GM23338 (cell line): Measurements from ENCODE around the gene NWD2. TPM values are rescaled to one million over a fixed set of nuclear protein-coding genes. Genes with fewer than 3 reads are reported as not detected.

ENCODE experiments used
- ATAC-seq: fragments of 200-7000 bp; cut with Tn5 transposase; 3 replicates; pipeline ENCODE4 v1.9.1; 2020
- DNase-seq: peaks from one replicate; pipeline ENCODE4 v3.0.0-alpha.2; 2015; ENCODE audit warnings: low spot score
- H2AFZ ChIP-seq: fragments of 200-600 bp; sonication (generic); 2 replicates; pipeline ENCODE4 v1.8.0; 2016; ENCODE audit warnings: antibody characterized with exemption, mild to moderate bottlenecking, moderate library complexity
- H3F3A ChIP-seq: fragments of 200-600 bp; sonication (generic); replicated peaks from 2 replicates; pipeline ENCODE4 v1.8.0; 2017; ENCODE audit warnings: antibody characterized with exemption, mixed run types, low read depth
- H3K27ac ChIP-seq: fragments of 200-600 bp; sonication (generic); 2 replicates; pipeline ENCODE4 v1.6.1; 2016; ENCODE audit warnings: low read depth
- H3K27me3 ChIP-seq: fragments of 200-600 bp; sonication (generic); 2 replicates; pipeline ENCODE4 v1.8.0; 2016; ENCODE audit warnings: mild to moderate bottlenecking, mixed run types, moderate library complexity; ENCODE audit not compliant: insufficient read depth
- H3K36me3 ChIP-seq: fragments of 200-600 bp; sonication (generic); 2 replicates; pipeline ENCODE4 v1.8.0; 2016; ENCODE audit warnings: mild to moderate bottlenecking; ENCODE audit not compliant: insufficient read depth
- H3K4me1 ChIP-seq: fragments of 200-600 bp; sonication (generic); 2 replicates; pipeline ENCODE4 v1.8.0; 2016; ENCODE audit warnings: mild to moderate bottlenecking, moderate library complexity; ENCODE audit not compliant: insufficient read depth
- H3K4me2 ChIP-seq: fragments of 200-600 bp; sonication (generic); 2 replicates; pipeline ENCODE4 v1.7.1; 2017; ENCODE audit warnings: mixed run types
- H3K4me3 ChIP-seq: fragments of 200-600 bp; sonication (generic); 2 replicates; pipeline ENCODE4 v1.6.1; 2016; ENCODE audit warnings: mixed run types
- H3K79me2 ChIP-seq: fragments of 200-600 bp; sonication (generic); replicated peaks from 2 replicates; pipeline ENCODE4 v1.8.0; 2017; ENCODE audit warnings: mild to moderate bottlenecking; ENCODE audit not compliant: insufficient read depth
- H3K9me2 ChIP-seq: fragments of 200-600 bp; sonication (generic); 2 replicates; pipeline ENCODE4 v1.8.0; 2017; ENCODE audit not compliant: insufficient read depth
- H4K20me1 ChIP-seq: fragments of 200-600 bp; sonication (generic); replicated peaks from 2 replicates; pipeline ENCODE4 v1.8.0; 2017; ENCODE audit warnings: mild to moderate bottlenecking; ENCODE audit not compliant: insufficient read depth
- H3K27ac Mint-ChIP-seq: 2 replicates; pipeline ENCODE4 v1.8.0; 2020; ENCODE audit warnings: inconsistent platforms, mild to moderate bottlenecking, moderate library complexity, mixed read lengths
- H3K27me3 Mint-ChIP-seq: 3 replicates; pipeline ENCODE4 v1.8.0; 2022; ENCODE audit warnings: low read depth, mild to moderate bottlenecking, moderate library complexity, mixed read lengths, inconsistent platforms; ENCODE audit not compliant: insufficient read depth, poor library complexity
- H3K36me3 Mint-ChIP-seq: 3 replicates; pipeline ENCODE4 v1.8.0; 2021; ENCODE audit warnings: low read depth, mild to moderate bottlenecking, inconsistent platforms, moderate library complexity, mixed read lengths
- H3K4me1 Mint-ChIP-seq: 3 replicates; pipeline ENCODE4 v1.8.0; 2020; ENCODE audit warnings: mild to moderate bottlenecking, inconsistent platforms, mixed read lengths
- H3K4me3 Mint-ChIP-seq: 3 replicates; pipeline ENCODE4 v1.8.0; 2021; ENCODE audit warnings: moderate library complexity, mild to moderate bottlenecking, inconsistent platforms, mixed read lengths
- H3K9me3 Mint-ChIP-seq: 3 replicates; pipeline ENCODE4 v1.8.0; 2020; ENCODE audit warnings: moderate library complexity, mild to moderate bottlenecking, inconsistent platforms, mixed read lengths
- CREB1 ChIP-seq: fragments of 250-450 bp; sonication (Bioruptor Pico); IDR thresholded peaks from 2 replicates; pipeline ENCODE4 v1.5.0; 2020; ENCODE audit warnings: low read depth, mild to moderate bottlenecking, moderate library complexity
- EZH2 ChIP-seq: fragments of 200-600 bp; sonication (generic); IDR thresholded peaks from one replicate; pipeline ENCODE4 v1.8.0; 2017; ENCODE audit warnings: antibody characterized with exemption, mild to moderate bottlenecking, low read depth; ENCODE audit not compliant: unreplicated experiment
- EZH2phosphoT487 ChIP-seq: fragments of 200-600 bp; sonication (generic); IDR thresholded peaks from one replicate; pipeline ENCODE4 v1.8.1; 2018; ENCODE audit warnings: antibody characterized with exemption; ENCODE audit not compliant: unreplicated experiment
- JUNB ChIP-seq: IDR thresholded peaks from one replicate; pipeline ENCODE4 v1.6.1; 2016; ENCODE audit warnings: antibody characterized with exemption; ENCODE audit not compliant: unreplicated experiment
- NANOG ChIP-seq: IDR thresholded peaks from 2 replicates; pipeline ENCODE4 v1.6.1; 2016; ENCODE audit warnings: antibody characterized with exemption, borderline replicate concordance
- POLR2AphosphoS5 ChIP-seq: IDR thresholded peaks from 2 replicates; pipeline ENCODE4 v1.6.1; 2016; ENCODE audit warnings: antibody characterized with exemption, low read depth
- STAT1 ChIP-seq: IDR thresholded peaks from one replicate; pipeline ENCODE4 v1.6.1; 2016; ENCODE audit warnings: antibody characterized with exemption; ENCODE audit not compliant: unreplicated experiment
- ZNF331 ChIP-seq: fragments of 250-450 bp; sonication (Bioruptor Pico); IDR thresholded peaks from 2 replicates; pipeline ENCODE4 v1.5.0; 2020; ENCODE audit warnings: low read depth, mild to moderate bottlenecking, moderate library complexity
- long read RNA-seq: library from polyadenylated mRNA; unstranded; transcript quantifications from one replicate; pipeline ENCODE4 v2.0.0, GENCODE V29; 2020; ENCODE audit not compliant: unreplicated experiment
- polyA plus RNA-seq: library from polyadenylated mRNA; unstranded; fragments of >200 nt; fragmentation: Nextera tagmentation; extraction: Ambion mirVana; gene quantifications from 2 replicates; pipeline ENCODE4 v1.2.1, GENCODE V29; 2016
- total RNA-seq: library from RNA; depleted of rRNA; stranded (reverse); fragments of >200 nt; shearing (Covaris generic); gene quantifications from 2 replicates; pipeline ENCODE4 v1.2.3, GENCODE V29; 2014; rRNA removed
- TF ChIP-seq, protein P1 (sequence below), 2 experiments: fragments of 200-600 bp in 1 of 2; sonication (generic) in 1 of 2; conservative IDR thresholded peaks; 2 replicates each; pipeline versions ENCODE4 v1.5.1 to v1.6.1; 2016 to 2017; ENCODE audit warnings: antibody characterized with exemption in 2 of 2, low read depth in 2 of 2, mild to moderate bottlenecking in 2 of 2, moderate library complexity in 1 of 2
- TF ChIP-seq, protein P2 (sequence below): fragments of 250-450 bp; sonication (Bioruptor Pico); IDR thresholded peaks from 2 replicates; pipeline ENCODE4 v1.5.0; 2020; ENCODE audit warnings: mild to moderate bottlenecking, moderate library complexity
- TF ChIP-seq, protein P3 (sequence below): IDR thresholded peaks from 2 replicates; pipeline ENCODE4 v1.6.1; 2016; ENCODE audit warnings: antibody characterized with exemption

Gene NWD2
- 0.07 TPM in 1 of 2 replicates, not detected in the other for total RNA-seq
- not detected in 2 replicates for polyA plus RNA-seq
- long read RNA-seq = 0 reads

GRCh38 chr4:37244583-37245390, at the start of gene NWD2:
NWD2 (plus strand) TSS chr4:37244743; CDS start chr4:37245068, 325 bp downstream.
- Histone ChIP-seq H3K36me3 (no peaks in the 10 kb centered on the region), H4K20me1 (no peaks in the 10 kb centered on the region), H3F3A (peaks cover 2% of the 10 kb centered on the region; the same call in 1 of the 2 replicates), H2AFZ (peak within 1 kb of the TSS; percentile 97), H3K27me3 (peaks cover 94% of the 10 kb centered on the region), H3K4me2 (peak within 1 kb of the TSS; percentile 90), H3K9me2 (no peaks in the 10 kb centered on the region), H3K79me2 (no peaks in the 10 kb centered on the region), H3K4me3 (peak within 1 kb of the TSS; percentile 69), H3K4me1 (peaks cover 13% of the 10 kb centered on the region; the same call in 1 of the 2 replicates), H3K27ac (no peak within 1 kb of the TSS)
- Mint-ChIP-seq H3K27me3 (peaks cover 58% of the 10 kb centered on the region), H3K9me3 (peaks cover 2% of the 10 kb centered on the region; the same call in 1 of the 3 replicates), H3K27ac (no peak within 1 kb of the TSS), H3K36me3 (no peaks in the 10 kb centered on the region), H3K4me3 (peak within 1 kb of the TSS; percentile 79), H3K4me1 (peaks cover 17% of the 10 kb centered on the region)
- ATAC-seq (peak; percentile 48), DNase-seq (peak; percentile 55)
- TF ChIP-seq EZH2phosphoT487 (no peak), EZH2 (peak; percentile 27)
- TF ChIP-seq, protein P1, sequence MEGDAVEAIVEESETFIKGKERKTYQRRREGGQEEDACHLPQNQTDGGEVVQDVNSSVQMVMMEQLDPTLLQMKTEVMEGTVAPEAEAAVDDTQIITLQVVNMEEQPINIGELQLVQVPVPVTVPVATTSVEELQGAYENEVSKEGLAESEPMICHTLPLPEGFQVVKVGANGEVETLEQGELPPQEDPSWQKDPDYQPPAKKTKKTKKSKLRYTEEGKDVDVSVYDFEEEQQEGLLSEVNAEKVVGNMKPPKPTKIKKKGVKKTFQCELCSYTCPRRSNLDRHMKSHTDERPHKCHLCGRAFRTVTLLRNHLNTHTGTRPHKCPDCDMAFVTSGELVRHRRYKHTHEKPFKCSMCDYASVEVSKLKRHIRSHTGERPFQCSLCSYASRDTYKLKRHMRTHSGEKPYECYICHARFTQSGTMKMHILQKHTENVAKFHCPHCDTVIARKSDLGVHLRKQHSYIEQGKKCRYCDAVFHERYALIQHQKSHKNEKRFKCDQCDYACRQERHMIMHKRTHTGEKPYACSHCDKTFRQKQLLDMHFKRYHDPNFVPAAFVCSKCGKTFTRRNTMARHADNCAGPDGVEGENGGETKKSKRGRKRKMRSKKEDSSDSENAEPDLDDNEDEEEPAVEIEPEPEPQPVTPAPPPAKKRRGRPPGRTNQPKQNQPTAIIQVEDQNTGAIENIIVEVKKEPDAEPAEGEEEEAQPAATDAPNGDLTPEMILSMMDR (conservative IDR thresholded peaks at IDR 0.05; ENCODE audit: low read depth in 2 of 2) = peak in 1 of 2 experiments; percentile 21; a peak in 1 of 4 replicates

GRCh38 chr4:37197899-37198298, 46.6 kb upstream of the NWD2 start:
- Histone ChIP-seq H3K9me2 (0 out of 2 replicates have a peak, but pooled peaks cover 9% of the 10 kb centered on the region), H2AFZ (no peak overlapping the region), H3F3A (no peaks in the 10 kb centered on the region), H3K4me2 (no peak overlapping the region), H3K4me1 (no peaks in the 10 kb centered on the region), H3K4me3 (no peak overlapping the region), H3K79me2 (no peaks in the 10 kb centered on the region), H3K27me3 (no peaks in the 10 kb centered on the region), H3K27ac (no peak overlapping the region), H4K20me1 (no peaks in the 10 kb centered on the region), H3K36me3 (no peaks in the 10 kb centered on the region)
- Mint-ChIP-seq H3K4me1 (0 out of 3 replicates have a peak, but pooled peaks cover 4% of the 10 kb centered on the region), H3K27me3 (no peaks in the 10 kb centered on the region), H3K9me3 (peaks cover 3% of the 10 kb centered on the region), H3K4me3 (no peak overlapping the region), H3K36me3 (peaks cover under 1% of the 10 kb centered on the region), H3K27ac (no peak overlapping the region)
- no peak for DNase-seq
- ATAC-seq = no peak
- TF ChIP-seq STAT1 (no peak), CREB1 (CRISPR knock-in tag) (no peak), ZNF331 (no peak), POLR2AphosphoS5 (no peak), NANOG (no peak), JUNB (no peak), EZH2phosphoT487 (no peak), EZH2 (no peak)
- TF ChIP-seq, protein P2, sequence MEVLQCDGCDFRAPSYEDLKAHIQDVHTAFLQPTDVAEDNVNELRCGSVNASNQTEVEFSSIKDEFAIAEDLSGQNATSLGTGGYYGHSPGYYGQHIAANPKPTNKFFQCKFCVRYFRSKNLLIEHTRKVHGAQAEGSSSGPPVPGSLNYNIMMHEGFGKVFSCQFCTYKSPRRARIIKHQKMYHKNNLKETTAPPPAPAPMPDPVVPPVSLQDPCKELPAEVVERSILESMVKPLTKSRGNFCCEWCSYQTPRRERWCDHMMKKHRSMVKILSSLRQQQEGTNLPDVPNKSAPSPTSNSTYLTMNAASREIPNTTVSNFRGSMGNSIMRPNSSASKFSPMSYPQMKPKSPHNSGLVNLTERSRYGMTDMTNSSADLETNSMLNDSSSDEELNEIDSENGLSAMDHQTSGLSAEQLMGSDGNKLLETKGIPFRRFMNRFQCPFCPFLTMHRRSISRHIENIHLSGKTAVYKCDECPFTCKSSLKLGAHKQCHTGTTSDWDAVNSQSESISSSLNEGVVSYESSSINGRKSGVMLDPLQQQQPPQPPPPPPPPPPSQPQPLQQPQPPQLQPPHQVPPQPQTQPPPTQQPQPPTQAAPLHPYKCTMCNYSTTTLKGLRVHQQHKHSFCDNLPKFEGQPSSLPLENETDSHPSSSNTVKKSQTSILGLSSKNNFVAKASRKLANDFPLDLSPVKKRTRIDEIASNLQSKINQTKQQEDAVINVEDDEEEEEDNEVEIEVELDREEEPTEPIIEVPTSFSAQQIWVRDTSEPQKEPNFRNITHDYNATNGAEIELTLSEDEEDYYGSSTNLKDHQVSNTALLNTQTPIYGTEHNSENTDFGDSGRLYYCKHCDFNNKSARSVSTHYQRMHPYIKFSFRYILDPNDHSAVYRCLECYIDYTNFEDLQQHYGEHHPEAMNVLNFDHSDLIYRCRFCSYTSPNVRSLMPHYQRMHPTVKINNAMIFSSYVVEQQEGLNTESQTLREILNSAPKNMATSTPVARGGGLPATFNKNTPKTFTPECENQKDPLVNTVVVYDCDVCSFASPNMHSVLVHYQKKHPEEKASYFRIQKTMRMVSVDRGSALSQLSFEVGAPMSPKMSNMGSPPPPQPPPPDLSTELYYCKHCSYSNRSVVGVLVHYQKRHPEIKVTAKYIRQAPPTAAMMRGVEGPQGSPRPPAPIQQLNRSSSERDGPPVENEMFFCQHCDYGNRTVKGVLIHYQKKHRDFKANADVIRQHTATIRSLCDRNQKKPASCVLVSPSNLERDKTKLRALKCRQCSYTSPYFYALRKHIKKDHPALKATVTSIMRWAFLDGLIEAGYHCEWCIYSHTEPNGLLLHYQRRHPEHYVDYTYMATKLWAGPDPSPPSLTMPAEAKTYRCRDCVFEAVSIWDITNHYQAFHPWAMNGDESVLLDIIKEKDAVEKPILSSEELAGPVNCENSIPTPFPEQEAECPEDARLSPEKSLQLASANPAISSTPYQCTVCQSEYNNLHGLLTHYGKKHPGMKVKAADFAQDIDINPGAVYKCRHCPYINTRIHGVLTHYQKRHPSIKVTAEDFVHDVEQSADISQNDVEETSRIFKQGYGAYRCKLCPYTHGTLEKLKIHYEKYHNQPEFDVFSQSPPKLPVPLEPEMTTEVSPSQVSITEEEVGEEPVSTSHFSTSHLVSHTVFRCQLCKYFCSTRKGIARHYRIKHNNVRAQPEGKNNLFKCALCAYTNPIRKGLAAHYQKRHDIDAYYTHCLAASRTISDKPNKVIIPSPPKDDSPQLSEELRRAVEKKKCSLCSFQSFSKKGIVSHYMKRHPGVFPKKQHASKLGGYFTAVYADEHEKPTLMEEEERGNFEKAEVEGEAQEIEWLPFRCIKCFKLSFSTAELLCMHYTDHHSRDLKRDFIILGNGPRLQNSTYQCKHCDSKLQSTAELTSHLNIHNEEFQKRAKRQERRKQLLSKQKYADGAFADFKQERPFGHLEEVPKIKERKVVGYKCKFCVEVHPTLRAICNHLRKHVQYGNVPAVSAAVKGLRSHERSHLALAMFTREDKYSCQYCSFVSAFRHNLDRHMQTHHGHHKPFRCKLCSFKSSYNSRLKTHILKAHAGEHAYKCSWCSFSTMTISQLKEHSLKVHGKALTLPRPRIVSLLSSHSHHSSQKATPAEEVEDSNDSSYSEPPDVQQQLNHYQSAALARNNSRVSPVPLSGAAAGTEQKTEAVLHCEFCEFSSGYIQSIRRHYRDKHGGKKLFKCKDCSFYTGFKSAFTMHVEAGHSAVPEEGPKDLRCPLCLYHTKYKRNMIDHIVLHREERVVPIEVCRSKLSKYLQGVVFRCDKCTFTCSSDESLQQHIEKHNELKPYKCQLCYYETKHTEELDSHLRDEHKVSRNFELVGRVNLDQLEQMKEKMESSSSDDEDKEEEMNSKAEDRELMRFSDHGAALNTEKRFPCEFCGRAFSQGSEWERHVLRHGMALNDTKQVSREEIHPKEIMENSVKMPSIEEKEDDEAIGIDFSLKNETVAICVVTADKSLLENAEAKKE (CRISPR knock-in tag) = no peak
- TF ChIP-seq, protein P3, sequence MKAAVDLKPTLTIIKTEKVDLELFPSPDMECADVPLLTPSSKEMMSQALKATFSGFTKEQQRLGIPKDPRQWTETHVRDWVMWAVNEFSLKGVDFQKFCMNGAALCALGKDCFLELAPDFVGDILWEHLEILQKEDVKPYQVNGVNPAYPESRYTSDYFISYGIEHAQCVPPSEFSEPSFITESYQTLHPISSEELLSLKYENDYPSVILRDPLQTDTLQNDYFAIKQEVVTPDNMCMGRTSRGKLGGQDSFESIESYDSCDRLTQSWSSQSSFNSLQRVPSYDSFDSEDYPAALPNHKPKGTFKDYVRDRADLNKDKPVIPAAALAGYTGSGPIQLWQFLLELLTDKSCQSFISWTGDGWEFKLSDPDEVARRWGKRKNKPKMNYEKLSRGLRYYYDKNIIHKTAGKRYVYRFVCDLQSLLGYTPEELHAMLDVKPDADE = no peak
